ENCODE results near the gene HSPBP1.

Gene HSPBP1

DNA sequence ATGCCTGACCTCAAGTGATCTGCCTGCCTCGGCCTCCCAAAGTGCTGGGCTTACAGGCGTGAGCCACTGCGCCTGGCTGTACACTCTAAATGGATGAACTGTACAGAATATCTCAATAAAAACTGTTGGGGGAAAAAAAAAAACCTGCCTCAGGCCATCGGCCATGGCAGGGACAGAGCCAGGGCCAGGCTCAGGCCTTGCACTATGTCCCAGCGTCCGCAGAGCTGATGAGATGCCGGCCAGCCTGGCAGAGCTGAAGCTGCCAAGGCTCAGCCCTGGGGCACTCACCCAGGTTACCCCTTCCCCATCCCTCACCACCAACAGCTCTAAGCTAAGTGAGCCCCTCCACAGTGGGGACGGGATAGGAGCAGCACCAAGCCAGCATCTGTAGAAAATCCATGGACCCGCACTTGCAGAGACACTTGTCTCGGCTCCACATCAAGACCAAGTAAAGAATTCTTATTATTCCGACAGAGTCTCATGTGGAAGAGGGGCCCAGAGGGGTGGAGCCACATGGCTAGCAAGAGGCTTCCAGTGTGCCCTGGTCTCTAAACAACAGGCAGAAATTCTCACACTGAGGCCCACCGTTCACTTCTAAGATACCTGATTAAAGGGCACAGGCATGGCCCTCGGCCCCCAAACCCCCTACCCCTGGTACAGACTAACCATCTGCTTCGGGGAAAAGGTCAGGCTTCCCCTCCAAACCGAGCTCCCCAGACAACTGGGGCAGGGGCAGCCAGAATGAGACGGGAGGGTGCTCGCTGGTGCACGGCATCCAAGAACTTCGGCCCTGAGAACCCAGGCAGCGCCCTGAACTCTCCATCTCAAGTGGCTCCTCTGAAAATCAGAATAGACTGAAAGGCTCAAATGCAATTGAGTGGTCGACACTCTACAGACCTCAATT, 26.9 kb downstream of the HSPBP1 start:
- no peak for DNase-seq

DNA sequence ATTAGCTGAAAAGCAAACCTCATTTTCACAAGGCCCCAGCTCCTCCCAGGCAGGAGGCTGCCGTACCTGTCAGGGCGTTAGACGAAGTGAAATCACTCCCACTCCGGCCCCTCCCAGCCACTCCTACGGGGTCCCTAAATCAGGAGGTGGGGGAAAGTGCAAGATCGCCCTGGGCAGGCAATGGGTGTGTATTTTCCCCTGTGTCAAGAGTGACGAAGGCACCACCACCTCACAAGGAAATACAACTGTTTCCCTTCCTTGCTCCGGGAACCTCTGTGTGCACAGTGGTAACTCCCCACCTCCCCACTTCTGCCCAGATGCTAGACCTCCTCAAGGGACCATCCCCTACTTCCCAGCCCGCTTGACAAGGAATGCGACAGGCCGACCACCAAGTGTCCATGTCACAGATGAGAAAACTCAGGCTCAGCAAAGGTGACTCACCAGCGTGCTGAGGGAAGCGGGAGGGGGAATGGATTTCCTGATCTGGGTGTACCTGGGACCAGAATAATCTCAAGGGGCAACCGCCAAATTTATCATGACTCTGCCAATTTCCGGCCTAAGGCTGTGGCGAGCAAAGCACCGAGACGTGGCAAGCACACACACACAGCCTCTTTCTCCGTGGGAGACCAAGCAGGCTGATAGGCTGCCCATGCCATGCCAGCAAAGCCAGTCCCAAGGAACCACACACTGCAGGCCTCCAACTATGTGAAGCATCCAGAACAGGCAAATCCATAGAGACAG, 28.4 kb downstream of the HSPBP1 start:
- no peak for DNase-seq

DNA sequence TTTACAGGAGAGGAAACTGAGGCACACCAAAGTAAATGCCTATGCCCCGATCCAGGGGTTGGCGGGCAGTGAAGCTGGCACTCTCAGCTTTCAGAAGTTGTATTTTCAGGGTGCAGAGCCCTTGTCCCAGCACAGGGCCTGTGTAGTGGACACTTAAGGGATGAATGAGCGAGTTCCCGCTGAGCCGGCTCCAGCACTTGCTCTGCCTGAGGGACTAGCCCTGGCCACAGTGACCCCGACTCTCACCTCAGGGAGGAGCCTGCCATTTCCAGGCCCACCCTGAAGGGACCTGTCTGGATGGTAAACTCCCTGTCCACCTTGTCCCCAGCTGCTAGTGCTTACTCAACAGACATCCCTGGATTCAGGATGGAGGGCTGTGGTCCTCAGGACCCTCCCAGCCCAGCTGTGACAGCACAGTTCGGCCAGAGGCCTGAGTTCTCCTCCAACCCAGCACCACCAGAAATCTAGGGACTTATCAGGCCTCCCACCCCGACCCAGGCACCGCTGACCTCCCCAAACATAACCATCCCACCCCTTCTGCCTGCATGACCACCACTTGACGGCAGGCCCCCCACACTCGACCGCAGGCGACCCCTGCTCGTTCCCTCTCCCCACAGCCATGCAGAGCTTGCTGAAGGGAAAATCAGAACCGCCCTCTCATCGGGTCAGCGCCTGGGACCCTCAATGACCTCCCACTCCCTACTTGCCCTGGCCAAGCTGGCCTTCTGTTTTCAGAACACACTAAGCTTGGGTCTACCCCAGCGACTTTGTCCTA, 29.5 kb downstream of the HSPBP1 start:
- no peak for DNase-seq

DNA sequence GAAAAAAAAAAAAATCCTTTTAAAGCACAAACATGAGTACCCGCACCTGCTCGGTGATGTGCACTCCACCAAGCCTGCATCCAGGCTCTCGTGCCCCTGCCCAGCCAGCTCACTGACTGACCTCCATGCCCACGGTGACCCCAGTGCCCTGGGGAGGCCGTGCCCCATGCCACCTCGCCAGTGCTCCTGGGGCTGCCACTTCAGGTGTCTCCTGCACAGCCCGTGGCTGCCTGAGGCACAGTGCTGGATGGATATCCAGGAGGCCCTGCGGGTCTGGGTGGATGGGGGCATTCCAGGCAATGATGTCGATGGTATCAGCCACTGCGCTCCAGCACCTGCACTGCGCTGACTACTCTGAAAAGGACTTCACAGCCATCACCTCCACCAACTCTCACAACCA, 30.1 kb downstream of the HSPBP1 start:
- DNase-seq: no peak

DNA sequence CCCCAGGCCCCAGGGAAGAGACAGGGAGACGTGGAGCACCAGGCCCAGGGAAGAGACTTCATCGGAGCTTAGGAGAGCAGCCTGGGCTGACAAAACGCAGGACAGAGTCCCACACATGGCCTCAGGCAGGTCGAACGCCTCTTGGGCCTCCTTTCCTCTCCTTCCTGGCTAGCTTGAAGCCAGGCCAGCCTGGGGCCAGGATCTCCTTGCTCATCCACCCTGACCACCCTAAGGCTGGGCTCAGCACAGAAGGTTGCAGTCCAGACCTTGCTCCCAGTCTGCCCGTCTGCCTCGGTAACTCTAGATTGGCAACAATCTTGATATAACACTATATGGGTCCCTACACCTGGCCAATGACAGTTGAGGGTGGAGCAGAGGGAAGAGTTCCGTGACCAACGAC, 31.2 kb downstream of the HSPBP1 start:
- no peak for DNase-seq

DNA sequence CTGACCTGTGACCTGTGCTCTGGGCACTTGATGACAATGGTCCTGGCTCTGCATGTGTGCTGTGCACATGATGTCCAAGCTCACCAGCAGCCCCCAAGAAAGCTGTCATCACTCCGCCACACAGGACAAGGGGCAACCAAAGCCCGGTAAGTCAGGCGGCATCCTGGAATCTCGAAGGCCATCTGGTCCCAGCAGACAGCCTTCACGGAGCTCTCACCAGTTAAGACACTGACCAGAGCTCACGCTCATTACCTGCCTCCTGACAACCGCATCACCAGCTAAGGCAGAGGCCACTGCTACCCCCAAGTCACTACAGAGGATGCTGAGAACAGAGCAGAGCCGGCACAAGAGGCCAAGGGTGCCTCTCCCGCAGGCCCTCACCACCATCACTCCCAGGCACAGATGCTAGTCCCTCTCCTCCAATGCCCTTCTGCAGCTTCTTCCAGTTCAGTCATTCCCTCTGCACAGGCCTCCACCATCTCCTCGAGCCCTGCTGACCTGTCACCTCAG, 31.7 kb downstream of the HSPBP1 start:
- no peak for DNase-seq

DNA sequence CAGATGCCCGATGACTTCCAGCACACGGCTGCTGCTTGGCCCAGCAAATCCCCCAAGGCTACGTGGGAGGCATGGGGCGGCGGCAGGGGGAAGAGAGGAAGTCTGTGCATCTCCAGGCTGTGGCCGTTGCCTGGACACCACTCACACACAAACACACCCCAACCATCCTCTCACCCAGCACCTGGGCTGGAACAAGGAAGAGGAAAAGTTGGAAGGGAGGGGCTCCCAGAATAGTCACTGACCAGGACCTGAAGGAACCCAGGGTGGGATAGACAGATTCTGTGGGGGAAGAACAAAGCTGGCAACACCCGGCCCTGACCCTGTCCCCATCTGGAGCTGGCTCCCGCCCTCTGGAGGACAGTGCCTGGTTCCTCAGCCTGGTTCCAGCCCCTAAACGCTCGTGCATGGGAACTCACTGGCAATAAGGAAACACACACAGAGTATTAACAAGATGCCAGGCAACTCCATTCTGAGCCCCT, 32.2 kb downstream of the HSPBP1 start:
- DNase-seq: no peak

DNA sequence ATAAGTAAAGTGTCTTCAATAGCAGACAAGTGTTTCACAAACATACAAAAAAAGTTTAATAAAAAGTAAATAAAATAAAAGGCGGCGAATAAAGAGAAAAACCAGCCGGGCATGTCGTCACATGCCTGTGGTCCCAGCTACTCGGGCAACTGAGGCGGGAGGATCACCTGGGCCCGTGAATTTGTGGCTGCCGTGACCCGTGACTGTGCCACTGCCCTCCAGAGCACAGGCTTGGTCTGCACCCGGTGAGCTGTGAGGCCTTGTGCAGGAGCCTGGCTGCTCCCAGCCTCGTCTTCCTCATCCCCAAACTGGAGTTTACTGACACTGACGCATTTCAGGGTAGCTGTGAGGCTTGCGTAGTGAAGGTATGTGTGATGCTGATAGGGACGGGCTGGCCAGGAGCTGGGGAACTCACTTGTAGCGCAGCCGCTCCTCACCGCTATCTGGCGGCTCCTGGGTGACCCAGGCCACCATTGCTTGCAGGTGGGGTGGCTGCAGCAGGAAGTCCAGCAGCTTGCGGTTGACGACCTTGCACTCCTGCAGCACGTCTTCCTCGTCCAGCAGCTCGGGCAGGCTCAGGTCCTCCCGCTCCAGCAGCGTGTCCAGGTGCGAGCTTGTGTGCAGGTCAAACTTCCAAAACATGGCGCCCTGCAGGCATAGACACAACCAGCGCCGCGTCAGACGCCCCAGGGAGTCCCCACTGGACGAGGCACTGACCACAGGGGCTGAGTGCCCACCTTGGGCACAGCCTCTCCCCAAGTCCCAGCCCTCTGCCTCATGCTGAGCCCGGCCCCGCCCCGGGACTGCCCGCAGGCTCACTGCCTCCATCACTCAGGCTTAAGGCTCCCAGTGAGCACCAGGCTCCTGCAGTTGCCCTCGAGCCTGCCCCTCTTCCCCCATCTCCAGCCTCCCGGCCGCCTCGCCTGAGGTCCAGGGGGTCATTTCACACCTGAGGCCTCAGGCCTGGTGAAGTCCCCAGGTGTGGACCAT, 33.2 kb downstream of the HSPBP1 start:
- no peak for DNase-seq

DNA sequence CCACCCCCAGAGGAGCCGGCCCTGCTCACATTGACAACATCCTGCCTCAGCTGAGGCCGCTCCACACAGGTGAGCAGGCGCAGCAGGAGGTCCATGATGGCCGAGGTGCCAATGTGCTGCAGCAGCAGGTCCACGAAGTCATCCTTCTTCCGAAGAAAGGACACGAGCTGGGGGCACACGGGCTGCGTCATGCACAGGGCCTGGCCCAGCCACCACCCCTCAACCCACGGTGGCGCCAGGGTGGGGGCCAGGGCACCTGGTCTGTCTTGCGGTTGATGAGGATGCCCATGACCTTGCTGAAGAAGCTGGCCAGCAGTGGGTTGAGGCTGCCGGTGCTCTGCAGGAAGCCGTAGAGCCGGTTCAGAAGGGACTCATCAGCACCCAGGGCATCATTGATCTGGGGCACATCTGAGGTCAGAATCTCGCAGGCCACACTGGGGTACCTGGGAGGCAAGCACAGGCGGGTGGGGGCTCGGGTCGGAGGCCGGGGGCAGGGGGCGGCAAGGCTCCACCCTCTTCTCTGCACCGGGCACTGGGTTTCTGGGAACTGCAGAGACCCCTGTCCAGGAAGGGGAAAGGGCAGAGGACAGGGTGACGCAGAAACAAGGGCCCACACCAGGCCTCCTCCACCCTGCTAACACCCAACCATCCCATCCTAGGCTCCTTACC, 34.5 kb downstream of the HSPBP1 start:
- DNase-seq: no peak

DNA sequence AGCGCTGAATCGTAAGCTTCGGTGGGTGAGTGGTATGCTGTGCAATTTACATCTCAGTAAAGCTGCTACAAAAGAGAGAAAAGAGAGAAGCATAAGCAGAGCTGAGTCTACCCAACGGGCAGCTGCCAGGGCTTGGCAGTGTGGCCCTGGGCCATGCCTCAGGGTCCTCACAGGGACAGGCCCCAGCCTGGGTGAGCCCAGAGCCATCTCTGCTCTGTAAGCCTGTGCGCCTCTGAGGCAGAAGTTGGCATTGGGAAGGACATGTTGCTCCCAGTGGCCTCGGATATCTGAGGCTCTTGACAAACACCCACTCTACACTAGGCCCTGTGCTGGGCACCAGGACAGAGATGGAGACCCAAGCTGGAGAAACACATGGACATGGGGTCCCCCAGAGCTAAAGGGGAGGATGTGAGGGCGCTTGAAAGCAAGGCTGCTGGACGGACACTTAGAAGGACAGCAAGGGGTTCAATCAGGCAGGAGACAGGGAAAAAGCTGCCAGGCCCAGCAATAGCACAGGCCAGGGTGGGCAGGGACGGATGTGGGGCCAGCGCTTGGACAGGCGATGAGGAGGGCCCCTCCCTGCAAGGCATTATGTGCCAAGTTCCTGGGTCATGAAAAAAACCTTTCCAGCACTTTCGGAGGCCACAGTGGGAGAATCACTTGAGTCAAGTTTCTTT, 35.8 kb downstream of the HSPBP1 start:
- DNase-seq: no peak

DNA sequence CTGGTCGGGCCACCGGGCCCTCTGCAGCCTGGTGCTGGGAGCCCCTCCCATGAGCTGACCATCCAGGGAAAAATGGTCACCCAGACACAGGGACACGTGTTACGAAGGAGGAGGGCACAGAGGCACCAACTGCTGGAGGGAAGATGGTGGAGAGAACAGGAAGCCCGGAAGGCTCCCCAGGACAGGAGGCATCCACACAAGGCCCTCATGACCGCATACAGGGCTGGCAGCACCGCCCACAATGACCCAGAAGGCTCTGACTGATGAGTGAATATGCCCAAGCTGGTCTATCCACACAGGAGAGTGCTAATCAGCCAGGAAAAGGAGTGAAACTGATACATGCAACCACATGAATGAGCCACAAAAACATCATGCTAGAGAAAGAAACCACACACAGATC, 37.4 kb downstream of the HSPBP1 start:
- DNase-seq: no peak

DNA sequence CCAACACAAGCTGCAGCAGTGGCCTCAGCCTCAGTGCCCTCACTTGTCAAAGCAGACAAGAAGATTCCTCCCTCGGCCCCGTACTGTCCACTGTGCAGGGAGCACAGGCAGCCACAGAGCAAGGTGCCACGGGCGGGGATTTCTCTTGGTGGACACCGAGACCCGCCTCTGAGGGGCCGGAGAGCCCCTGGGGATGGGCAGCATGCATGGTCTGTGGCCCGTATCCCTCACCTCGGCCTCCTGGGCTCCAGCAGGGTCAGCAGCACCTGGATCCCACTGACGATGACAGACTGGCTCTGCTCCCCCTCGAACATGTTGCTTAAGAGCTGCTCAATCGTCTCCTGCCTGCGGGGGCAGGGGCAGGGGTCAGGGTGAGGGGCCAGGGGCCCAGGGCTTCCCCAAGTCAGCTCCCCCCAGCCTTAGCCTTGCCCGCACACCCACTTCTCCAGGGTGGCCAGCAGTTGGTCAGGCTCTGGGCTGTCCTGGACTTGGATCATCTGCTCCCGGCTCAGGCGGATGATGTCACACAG, 37.9 kb downstream of the HSPBP1 start:
- DNase-seq: no peak

DNA sequence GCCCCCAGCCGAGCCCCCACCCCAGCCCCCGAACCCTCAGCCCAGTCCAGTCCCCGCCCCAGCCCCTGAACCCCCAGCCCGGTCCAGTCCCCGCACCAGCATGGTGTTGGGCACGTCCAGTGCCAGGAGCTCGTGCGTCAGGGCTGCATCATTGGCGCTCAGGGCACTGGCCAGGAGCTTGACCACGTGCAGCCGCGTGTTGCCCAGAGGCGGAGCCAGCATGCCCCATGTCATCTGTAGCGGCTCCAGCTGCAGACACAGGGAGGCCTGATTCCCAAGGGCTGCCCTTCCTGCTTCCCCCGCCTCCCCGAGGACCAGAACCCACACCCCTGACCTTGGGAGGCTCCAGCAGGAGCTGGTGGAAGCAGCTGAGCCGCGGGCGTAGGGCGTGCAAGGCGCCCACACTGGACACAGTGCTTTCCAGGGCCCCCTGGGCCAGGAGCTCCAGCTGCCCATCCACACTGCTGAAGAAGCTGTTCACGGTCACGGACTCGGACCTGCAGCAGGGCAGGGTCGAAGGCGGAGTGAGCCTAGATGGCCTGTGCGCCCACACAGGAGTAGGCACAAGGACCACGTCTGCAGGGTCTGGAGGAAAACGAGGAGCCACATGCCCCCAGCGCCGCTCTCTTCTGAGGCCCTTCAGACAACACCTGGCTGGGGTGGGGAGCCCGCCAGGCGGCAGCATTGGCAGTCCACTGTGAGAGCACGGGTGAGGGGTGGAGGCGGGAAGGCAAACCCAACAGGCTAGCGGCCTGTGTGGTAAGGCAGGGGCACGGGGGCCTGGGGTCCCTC, 38.6 kb downstream of the HSPBP1 start:
- DNase-seq: no peak

DNA sequence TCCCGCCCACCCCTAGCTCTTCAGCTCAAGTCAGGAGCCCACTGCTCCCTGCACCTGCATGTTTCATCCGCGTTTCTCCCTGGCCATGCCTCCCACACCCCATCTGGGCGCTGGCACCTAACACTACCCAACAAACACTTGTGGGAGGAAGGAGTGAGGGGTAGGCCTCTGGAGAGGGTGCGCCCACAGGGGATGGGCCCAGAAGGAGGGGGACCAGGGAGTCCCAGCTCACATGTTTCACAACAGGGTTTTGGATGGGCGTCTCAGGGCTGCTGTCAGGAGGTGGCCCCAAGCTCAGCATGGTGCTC, 39.2 kb downstream of the HSPBP1 start:
- no peak for DNase-seq

DNA sequence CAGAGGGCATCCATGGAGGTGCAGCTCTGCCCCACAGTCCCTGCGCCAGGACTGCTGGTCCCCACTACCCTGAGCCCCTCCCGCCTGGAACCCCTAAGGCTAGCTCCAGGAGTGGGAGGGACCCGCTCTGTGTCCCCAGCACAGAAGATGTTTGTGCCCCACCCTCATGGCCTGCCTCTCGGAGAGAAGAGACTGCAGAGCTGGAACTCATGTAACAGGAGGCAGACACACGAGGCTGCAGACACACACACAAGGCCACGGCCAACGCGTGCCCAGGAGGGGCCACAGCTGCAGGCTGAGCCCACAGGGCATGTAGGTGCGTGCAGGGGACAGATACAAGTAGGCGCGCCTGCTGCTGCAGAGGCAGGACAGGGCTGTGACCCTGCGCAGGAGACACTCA, 40.9 kb downstream of the HSPBP1 start:
- no peak for DNase-seq

DNA sequence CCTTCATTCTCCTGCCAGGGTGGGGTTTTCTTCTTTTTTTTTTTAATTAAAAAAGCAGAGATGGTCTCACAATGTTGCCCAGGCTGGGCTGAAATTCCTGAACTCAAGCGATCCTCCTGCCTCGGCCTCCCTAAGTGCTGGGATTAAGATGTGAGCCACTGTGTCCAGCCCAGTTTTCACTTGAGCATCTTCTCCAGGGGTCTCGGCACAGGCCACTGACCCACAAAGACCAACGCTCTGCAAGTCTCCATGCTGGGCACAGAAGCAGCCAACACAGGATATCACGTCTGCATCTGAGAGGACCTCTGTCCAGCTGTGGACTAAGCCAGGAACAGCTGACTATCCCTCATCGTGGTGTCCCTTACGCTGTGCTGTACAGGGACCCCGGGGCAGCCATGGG, 41.9 kb downstream of the HSPBP1 start:
- DNase-seq: no peak

DNA sequence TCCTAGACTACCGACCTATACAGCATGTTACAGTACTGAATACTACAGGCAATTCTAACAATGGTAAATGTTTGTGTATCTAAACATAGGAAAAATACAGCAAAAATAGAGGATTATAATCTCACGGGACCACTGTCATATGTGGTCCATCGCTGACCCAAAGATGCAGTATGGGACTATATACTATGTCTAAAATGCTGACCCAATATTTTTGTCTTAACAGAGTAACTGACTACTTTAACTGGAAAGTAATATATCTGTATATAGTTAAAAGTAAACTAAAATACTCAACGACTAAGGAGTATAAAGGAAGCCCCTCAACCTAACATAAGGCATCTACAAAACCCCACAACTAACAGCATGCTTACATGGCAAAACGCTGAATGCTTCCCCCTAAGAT, 46.9 kb downstream of the HSPBP1 start:
- no peak for DNase-seq

DNA sequence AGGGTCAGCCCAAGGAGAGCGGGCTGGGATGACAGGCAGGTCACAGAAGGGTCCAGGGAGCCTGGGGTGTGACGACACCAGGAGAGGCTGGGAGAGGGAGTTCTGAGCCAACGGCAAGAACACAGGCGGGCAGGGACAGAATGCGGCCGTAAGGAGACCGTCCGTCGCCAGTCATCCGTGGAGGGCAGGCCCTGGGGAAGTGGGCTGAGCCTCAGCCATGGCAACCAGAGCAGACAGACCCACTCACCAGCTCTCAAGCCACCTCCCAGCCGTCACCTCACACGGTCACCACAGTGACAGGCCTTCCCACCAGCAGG, 47.7 kb downstream of the HSPBP1 start:
- DNase-seq: no peak

DNA sequence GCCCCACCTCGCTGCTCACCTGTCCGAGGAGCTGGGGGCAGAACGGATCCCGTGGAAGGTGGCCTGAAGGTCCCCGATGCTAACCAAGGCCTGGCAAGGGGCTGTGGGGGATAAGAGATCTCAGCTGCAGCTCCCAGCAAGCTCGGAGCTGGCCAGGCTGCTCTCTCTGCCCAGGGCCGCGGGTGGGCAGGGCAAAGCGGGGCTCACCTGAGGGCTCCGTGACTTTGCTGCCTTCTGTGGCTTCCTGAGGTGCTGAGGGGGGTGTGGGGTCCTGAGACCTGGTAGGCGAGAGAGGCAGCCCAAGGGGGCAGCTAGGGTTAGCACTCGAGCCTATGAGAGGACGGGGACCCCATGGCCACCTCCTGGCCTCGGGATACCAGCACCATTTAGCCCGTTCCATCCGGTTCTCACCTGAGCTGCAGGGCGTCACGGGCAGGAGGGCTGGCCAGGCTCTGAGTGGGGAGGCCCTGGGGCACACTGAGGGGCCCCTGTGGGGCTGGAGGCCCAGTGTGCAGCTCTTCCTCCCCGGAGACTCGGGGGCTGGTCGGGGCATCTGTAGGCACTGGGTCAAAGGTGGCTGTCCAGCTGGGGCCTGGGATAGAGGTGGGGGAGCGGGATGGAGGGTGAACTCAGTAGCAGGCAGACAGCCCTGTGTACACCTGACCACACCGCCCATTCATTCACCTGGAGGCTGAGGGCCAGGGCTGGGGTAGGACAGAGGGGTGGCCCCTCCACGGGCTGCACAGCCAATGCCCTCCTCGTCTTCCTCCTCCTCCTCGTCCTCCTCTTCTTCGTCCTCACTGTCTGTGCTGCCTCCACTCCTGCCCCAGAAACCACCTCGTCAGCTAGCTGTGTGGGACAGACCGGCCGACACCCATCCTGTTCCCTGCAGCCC, 48.3 kb downstream of the HSPBP1 start:
- DNase-seq: no peak

Data from activated gamma-delta T cell (primary cell).